DMS 273 (cell line): ENCODE data around the gene PRELID3B.
"Not testable (repeated sequence)": the region's sequence is repeated elsewhere in the genome, so short reads cannot be mapped to it uniquely, and the experiment has no call there.

Source experiments
- DNase-seq: peaks from one replicate; lab custom pipeline; 2025; ENCODE audit not compliant: unreplicated experiment; lab: John Stamatoyannopoulos, UW

Gene PRELID3B

DNA sequence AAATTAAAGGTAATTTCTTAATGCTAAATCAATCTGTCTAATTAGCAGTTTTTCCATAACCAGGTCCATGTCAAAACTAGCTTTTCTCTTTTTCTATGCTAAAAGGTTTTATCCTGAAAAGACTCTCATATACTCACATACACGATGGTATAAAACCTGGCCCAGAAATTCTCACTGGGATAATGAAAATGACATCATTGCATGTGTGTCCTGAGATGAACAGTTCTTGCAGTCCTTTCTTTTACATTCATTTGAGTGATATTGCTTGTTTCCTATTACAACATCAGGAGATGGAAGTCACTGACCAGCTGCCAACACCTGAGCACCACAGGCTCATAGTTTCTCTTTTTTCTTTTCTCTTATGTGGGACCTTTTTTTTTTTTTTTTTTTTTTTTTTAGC lies 7.9 kb upstream of the PRELID3B start:
- peak; percentile 5 for DNase-seq

DNA sequence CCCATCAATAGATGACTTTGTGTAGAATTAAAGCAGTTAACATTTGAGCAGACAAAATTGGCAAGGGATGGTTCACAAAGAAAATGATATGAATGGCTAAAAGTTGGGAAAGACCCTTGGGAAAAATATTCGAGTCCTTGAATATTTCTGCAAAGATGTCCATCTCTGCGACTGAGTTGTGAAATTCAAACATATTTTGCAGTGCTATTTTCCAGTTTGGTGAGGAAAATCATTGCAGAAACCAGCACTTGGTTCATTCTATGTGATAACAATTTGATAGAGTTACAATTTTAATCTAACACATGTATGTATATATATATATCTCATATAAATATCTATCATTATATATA lies 6.1 kb upstream of the PRELID3B start:
- no peak for DNase-seq

DNA sequence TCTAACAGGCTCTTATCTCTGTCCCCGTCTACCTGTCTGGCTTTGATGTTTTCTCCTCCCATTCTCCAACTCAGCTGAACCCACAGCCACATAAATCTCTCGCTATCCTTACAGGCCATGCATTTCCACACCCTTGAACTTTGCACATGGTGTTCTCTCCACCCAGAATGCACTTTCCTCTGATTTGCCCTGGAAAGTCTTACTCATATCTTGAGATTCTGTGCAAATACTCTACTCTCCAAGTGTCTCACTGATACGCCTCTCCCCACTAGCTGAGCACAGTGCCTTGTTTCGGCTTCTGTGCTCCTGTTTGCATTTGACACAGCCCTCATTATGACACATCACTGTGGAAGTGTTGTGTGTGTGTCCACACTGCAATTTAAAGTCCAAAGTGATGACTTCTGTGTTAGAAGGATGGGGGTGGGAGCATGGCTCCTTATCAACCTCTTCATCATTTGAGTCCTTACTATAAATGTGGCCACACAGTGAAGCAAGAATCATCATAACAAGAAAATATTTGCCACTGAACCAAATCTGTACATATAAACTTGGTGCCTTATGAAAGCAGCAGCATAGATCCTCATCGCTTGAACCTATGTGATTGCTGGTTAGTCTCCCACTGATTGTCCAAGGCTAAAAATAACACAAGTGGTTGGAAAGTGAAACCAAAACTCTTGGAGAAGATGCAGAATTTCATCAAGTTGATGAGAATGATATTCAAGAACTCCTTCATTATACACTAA lies 5.5 kb upstream of the PRELID3B start:
- no peak for DNase-seq

GRCh38 chr20:59046862-59047261 lies 4.3 kb upstream of the PRELID3B start:
- no peak for DNase-seq

GRCh38 chr20:59044796-59045195 lies 2.2 kb upstream of the PRELID3B start:
- no peak for DNase-seq

DNA sequence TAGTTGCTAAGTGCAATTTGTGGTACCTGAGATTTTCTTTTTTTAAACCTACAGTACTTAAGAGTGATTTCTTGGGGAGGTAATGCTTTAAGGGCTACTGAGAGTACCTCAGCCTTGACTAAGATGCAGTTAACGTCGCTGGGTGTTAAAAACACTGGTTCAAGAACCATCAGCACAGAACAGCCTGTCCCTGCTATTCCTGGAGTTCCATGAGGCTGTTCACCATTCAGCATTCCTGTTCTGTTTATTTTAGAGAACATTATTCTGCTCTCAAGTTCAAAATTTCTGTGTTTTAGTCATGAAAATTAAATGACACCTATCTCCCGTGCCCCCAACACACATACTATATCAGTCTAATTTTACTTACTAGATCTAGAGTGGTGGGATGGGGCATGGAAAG lies 1.7 kb upstream of the PRELID3B start:
- no peak for DNase-seq

DNA sequence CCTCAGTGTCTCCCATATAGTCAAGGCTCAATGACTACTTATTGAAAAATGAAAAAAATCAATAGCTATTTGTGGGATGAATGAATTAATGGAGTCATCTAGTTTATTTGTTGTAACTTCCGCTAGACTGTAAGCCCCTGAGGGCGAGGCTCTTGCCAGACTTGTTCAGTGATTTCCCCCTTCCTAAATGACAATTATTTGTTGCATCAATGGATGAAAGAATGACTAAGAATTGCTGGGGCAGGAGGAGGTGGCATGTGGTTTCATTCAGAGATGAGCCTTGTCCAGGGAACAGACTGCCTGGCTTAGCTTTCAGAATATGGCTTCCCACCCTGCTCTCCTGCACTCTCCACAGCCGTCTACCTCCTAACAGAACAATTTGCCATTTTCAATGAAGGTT lies 1.1 kb upstream of the PRELID3B start:
- peak; percentile 14 for DNase-seq

DNA sequence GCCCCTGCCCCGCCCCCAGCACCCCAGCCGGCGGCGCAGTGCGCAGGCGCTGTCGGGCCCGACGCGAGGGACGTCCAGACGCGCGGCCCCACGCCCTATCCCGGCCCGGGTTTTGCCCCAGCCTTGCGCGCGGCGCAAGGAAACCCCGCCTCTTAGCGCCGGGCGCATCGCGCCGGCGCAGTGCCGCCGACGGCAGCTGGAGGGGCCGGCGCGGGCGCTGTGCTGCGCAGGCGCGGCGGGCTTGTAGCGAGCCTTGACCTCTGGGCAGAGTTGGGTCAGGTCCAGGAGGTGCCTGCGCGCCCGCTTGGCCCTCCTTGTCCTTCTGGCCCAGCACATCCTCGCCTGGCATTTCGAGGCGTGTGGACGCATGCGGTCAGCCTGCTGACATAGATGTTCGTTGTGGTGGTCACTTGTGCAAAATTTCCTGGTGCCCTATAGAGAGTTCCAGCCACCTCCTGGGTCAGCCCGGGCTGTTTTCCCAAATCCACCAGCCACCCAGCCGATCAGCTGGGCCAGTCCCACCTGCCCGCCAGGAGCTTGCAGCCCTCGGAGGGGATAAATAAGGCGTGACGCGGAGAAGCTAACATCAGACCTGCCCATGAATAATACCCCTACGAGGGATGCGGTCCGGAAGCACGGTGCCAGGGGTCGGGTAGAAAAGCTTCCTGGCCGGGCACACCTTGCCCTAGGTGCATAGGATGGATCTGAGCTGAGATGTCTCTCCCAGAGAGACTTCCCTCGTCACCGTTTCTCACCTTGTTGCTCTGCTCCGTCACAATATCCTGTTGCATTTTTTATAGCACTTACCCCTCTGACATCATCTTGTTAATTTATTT lies 428 bp upstream of the PRELID3B start:
- DNase-seq = peak; percentile 97

DNA sequence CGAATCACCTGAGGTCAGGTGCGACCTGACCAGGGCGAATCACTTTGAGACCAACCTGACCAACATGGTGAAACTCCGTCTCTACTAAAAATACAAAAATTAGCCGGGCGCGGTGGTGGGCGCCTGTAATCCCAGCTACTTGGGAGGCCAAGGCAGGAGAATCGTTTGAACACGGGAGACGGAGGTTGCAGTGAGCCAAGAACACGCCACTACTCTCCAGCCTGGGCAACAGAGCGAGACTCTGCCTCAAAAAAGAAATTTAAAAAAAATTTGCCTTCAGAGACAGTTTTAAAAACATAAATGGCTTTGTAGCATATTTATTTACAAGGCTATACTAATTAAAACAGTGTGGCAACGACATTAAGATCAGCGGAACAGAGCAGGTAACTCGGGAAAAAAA lies 1.1 kb downstream of the PRELID3B start:
- DNase-seq = not testable (repeated sequence)

DNA sequence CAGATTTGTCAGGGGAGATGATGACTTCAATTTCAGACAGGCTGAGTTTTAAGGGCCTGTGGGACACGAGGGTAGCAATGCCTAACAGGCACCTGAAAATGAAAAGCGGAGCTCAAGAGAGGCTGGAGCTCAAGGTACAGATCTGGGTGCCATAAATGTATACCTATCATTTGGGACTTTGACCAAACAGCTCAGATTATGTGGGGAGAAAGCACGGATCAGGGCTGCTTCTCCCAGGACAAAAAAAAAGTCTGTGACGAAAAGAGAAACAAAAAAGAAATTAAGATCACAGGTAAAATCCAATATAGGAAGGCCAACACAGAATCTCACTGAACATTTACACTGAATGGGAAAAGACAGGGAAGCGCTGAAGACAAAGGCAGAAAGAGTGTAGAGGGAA lies 1.9 kb downstream of the PRELID3B start:
- DNase-seq = no peak

GRCh38 chr20:59039233-59039632 lies 3.4 kb downstream of the PRELID3B start:
- DNase-seq = no peak

DNA sequence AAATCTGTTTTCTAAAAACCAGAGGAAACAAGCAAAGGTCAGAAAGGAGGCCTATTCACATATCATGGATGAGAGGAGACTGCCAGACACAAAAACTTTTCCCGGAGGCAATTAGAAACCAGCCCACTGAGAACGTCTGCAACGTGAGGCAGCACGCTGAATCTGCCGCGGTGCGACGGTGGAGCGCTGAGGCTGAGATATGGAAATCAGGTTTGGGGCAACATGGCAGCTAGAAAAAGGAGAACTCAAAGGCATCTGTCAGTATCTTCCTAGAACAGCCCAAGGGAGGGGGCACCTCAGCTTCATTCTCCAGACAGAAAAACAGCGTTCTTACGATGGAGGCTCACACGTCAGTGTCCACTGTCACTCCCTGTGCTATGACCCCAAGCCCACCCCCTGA lies 5.2 kb downstream of the PRELID3B start:
- DNase-seq = no peak

DNA sequence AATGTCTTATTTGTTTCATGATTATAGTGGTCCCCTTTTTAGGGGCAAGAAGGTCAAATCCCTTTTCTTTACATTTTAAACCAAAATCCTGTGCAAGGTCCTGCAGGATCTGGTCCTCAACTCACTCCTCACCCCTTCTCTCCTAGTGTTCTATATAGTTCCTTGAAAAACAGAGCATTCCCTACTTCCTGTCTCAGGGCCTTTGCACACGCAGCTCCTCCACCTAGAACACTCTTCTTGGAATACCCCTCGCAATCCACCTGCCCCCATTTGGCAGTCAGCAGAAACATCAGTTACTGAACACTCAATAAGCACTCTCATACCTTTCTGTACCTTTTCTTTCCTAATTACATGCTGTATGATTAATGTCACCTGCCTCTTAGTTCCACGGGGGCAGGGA lies 7.2 kb downstream of the PRELID3B start:
- DNase-seq = no peak

GRCh38 chr20:59033616-59034165 lies 8.9 kb downstream of the PRELID3B start:
- DNase-seq = no peak

GRCh38 chr20:59033093-59033492 lies 9.5 kb downstream of the PRELID3B start:
- no peak for DNase-seq

DNA sequence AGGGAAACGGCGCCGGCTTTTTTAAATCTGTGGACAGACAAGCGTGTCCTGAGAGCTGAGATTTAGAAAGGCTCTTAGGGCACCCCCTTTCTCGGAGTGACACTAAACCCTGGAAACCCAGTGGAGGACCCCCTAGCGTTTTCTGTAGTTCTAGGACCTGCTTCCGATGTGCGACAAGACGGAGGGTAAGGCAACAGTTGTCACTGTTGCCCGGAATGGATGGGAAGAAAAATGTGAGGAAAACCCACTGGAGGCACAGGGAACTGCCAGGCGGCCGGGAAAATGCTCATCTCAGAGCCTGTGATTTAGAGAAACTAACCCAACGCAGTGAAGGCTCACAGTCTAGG lies 9.9 kb downstream of the PRELID3B start:
- peak; percentile 91 for DNase-seq

DNA sequence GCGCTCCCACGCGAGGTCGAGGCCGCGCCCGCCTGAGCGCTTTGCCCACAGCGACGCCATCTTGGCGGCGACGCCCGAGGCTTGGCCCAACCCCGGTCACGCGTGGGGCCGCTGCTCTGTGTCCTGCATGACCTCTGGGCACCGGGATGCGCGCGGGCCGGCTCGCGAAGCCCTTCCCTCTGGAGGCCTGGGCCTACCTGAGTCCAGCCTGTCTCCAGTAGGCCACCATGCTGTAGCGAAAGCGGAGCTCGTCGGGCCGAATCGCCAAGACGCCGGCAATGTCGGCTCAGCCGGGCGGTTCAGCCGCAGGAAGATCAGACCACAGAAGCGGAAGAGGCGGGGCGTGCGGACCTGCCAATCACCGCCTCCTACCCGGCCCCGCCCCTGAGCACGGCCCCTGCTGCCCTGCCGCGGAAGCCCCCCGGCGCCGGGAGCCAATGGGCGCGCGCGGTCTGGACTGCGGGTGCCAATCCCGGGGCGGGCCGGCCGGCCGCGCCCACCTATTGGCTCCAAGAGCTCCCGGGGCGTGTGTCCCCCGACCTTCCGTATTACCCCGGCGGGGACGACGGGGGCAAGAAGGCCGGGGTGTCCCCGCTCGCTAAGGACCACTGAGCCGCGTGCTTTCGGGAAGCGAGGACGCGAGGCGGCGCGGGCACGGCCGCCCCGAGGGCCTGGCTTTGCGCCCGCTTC lies 10.4 kb downstream of the PRELID3B start, which contains the start of gene ATP5F1E:
Gene ATP5F1E, minus strand, starts transcription at position 313 of the 690 bp plus-strand sequence. Its CDS starts 84 bp downstream, at position 229.
- peak; percentile 98 for DNase-seq

DNA sequence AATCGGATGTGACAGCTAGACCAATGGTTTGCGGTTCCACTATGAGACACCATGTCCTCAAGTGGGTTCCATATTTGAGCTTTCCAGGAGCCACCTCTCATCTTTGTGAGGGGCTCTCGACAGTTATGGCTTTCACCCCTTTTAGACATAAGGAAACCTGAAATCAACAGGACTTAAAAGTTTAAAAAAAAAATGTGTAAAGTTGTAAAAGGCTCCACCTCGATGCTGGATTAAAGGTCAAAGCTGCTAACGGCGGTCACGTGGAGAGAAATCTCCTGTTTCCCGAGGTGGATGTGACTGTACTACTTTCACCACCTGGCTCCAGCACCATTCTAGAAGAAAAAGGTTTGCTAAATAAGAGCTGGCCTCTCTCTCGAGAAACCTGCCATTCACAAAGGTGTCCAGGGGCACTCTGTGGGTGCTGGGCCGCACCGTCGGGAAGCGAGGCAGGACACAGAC lies 11.0 kb downstream of the PRELID3B start:
- DNase-seq = peak; percentile 49

GRCh38 chr20:59030911-59031563 lies 11.5 kb downstream of the PRELID3B start:
- DNase-seq = no peak

DNA sequence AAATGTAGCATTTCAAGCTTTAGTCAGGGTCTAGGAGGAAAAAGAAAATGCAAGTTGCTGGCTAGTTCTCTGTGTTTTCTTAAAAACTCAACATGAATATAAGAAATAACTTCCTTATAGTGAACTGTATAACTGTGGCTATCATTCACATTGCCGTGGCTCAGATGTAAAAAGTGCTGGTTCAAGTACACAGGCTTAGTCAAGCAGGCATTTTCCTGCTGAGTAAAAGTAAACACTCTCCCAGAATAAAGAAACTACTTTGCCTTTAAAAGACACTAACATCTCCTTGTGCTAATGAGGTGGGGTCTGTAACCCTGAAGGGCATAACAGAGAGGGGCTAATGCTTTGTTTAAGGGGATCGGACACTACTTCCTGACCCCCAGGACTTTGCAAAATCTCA lies 13.8 kb downstream of the PRELID3B start:
- DNase-seq = no peak

DNA sequence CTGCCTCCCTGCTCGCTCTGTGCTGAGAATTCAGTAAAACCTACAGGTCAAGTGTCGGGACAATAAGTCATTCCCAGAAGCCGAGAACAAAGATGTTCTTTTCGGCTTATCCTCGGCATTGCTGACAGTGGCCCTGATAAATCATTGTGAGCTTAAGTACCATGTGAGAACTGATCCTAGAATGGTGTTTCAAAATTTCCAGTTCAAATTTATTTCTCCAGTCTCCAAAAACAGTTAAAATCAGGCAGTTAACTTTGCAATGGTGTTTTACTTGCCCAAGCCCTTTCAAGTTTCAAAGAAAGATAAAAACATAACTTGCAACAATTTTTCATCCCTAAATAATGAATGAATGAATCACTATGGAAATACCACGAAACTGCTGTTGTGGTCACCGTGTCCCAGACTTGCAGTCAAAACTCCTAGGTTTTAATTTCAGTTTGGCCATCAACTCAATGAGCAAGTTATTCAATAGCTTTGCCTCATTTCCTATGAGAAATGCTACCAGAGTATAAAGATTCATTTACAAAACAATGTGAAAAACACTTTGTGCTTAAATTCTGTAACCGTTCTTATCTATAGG lies 14.8 kb downstream of the PRELID3B start:
- no peak for DNase-seq
